Measurements from ENCODE around the gene SGF29.
"Not testable (repeated sequence)": the region's sequence is repeated elsewhere in the genome, so short reads cannot be mapped to it uniquely, and the experiment has no call there.

The SGF29 gene

GRCh38 chr16:28602529-28602928, 48.8 kb downstream of the SGF29 start:
- no peak for DNase-seq (ENCODE audit: low read depth)

GRCh38 chr16:28603381-28604185, 49.9 kb downstream of the SGF29 start:
- no peak overlapping the region for H3K4me3 ChIP-seq (ENCODE audit: low read depth, low read length)
- in situ Hi-C loops (cut with HindIII; ENCODE audit: low sequenced_read_pairs) = no loop called here
- no peak for DNase-seq (ENCODE audit: low read depth)
- TF ChIP-seq CTCF (IDR thresholded peaks at IDR 0.05; ENCODE audit: low read depth, low read length, missing control alignments) = no peak

More at GRCh38 chr16:28602529-28602928, 48.8 kb downstream of the SGF29 start:
- TF ChIP-seq CTCF (IDR thresholded peaks at IDR 0.05; ENCODE audit: low read depth, low read length, missing control alignments) = no peak
- in situ Hi-C loops (cut with HindIII; ENCODE audit: low sequenced_read_pairs) = no loop called here
- H3K4me3 ChIP-seq (ENCODE audit: low read depth, low read length) = no peak overlapping the region

- in situ Hi-C loops (cut with HindIII; ENCODE audit: low sequenced_read_pairs) = no loop called here
- H3K4me3 ChIP-seq (ENCODE audit: low read depth, low read length) = no peak overlapping the region
- no peak for DNase-seq (ENCODE audit: low read depth)
- TF ChIP-seq CTCF (IDR thresholded peaks at IDR 0.05; ENCODE audit: low read depth, low read length, missing control alignments) = no peak
Observed at GRCh38 chr16:28604186-28604565, 50.5 kb downstream of the SGF29 start.

GRCh38 chr16:28606291-28607115, 52.8 kb downstream of the SGF29 start:
- in situ Hi-C loops (cut with HindIII; ENCODE audit: low sequenced_read_pairs) = no loop called here
- no peak for TF ChIP-seq CTCF (IDR thresholded peaks at IDR 0.05; ENCODE audit: low read depth, low read length, missing control alignments)
- H3K4me3 ChIP-seq (ENCODE audit: low read depth, low read length) = no peak overlapping the region
- DNase-seq (ENCODE audit: low read depth) = no peak

- H3K4me3 ChIP-seq (ENCODE audit: low read depth, low read length) = no peak overlapping the region
- no peak for DNase-seq (ENCODE audit: low read depth)
- in situ Hi-C loops (cut with HindIII; ENCODE audit: low sequenced_read_pairs) = no loop called here
- TF ChIP-seq CTCF (IDR thresholded peaks at IDR 0.05; ENCODE audit: low read depth, low read length, missing control alignments) = no peak
Observed at GRCh38 chr16:28607116-28607623, 53.5 kb downstream of the SGF29 start.

- DNase-seq (ENCODE audit: low read depth); in situ Hi-C loops (cut with HindIII; ENCODE audit: low sequenced_read_pairs); H3K4me3 ChIP-seq (ENCODE audit: low read depth, low read length): not testable (repeated sequence)
Observed at GRCh38 chr16:28607681-28608495, 54.2 kb downstream of the SGF29 start.

GRCh38 chr16:28608496-28608808, 54.7 kb downstream of the SGF29 start:
- not testable (repeated sequence) for H3K4me3 ChIP-seq (ENCODE audit: low read depth, low read length)

GRCh38 chr16:28608867-28609596, 55.3 kb downstream of the SGF29 start:
- DNase-seq (ENCODE audit: low read depth); H3K4me3 ChIP-seq (ENCODE audit: low read depth, low read length); in situ Hi-C loops (cut with HindIII; ENCODE audit: low sequenced_read_pairs): not testable (repeated sequence)

More at GRCh38 chr16:28608496-28608808, 54.7 kb downstream of the SGF29 start:
- DNase-seq (ENCODE audit: low read depth); in situ Hi-C loops (cut with HindIII; ENCODE audit: low sequenced_read_pairs): not testable (repeated sequence)
